ENCODE data around the gene RNF220. TPM values are rescaled to one million over a fixed set of nuclear protein-coding genes. Genes with fewer than 3 reads are reported as not detected.
A peak's percentile ranks its signal among the peaks of the same experiment; 100 is the strongest.

The RNF220 gene
- total RNA-seq, 1 experiment from 2014 or later, result 128 TPM

DNA sequence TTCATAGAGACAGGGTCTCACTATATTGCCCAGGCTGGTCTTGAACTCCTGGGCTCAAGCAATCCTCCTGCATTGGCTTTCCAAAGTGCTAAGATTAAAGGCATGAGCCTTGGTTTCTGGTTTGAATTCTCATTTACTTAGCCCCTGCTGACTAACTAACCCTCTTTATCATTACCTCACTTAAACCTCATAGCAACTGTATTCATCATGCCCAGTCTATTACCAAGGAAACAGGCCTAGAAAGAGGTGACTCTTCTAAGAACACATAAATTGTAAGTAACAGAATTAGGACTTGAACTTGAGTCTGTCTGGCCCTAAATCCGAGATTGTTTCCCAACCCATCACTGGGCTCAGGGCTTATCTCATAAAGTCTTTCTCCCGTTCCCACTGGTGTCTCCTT lies 225.1 kb downstream of the RNF220 start:
- Mint-ChIP-seq H3K27me3 (ENCODE audit: low read depth) (no peaks in the 10 kb centered on the region), H3K9me3 (no peaks in the 10 kb centered on the region), H3K4me1 (peaks cover 26% of the 10 kb centered on the region), H3K4me3 (peak overlapping the region; percentile 80), H3K36me3 (peaks cover 20% of the 10 kb centered on the region), H3K27ac (no peak overlapping the region; the same call in 1 of the 2 replicates)
- ChIA-PET POLR2A (no interaction called here), CTCF (interaction anchor here (3.7 kb wide), 1 partner anchor 21 kb away, joined by 30 read pairs; no protein-coding TSS in a partner anchor)
- ATAC-seq (no peak), DNase-seq (ENCODE audit: low spot score) (no peak)
- TF ChIP-seq EMX1 (CRISPR knock-in tag; IDR thresholded peaks at IDR 0.05) (no peak), SMAD4 (CRISPR knock-in tag; IDR thresholded peaks at IDR 0.05) (no peak), RORB (CRISPR knock-in tag; IDR thresholded peaks at IDR 0.05) (no peak), MYBL2 (CRISPR knock-in tag; IDR thresholded peaks at IDR 0.05) (no peak), JAZF1 (CRISPR knock-in tag; IDR thresholded peaks at IDR 0.05) (no peak), MXD4 (CRISPR knock-in tag; IDR thresholded peaks at IDR 0.05; ENCODE audit: borderline replicate concordance) (no peak), SMAD3 (CRISPR knock-in tag; IDR thresholded peaks at IDR 0.05; ENCODE audit: borderline replicate concordance) (no peak), NR2C2 (CRISPR knock-in tag; IDR thresholded peaks at IDR 0.05) (no peak), TEAD1 (CRISPR knock-in tag; IDR thresholded peaks at IDR 0.05) (no peak), RELA (CRISPR knock-in tag; IDR thresholded peaks at IDR 0.05; ENCODE audit: borderline replicate concordance) (no peak), GTF2I (CRISPR knock-in tag; conservative IDR thresholded peaks at IDR 0.05) (no peak), ETV6 (CRISPR knock-in tag; IDR thresholded peaks at IDR 0.05) (no peak), ZNF317 (CRISPR knock-in tag; IDR thresholded peaks at IDR 0.05; ENCODE audit: borderline replicate concordance, low read depth) (no peak)
- TF ChIP-seq, protein P1, sequence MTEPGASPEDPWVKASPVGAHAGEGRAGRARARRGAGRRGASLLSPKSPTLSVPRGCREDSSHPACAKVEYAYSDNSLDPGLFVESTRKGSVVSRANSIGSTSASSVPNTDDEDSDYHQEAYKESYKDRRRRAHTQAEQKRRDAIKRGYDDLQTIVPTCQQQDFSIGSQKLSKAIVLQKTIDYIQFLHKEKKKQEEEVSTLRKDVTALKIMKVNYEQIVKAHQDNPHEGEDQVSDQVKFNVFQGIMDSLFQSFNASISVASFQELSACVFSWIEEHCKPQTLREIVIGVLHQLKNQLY (CRISPR knock-in tag; IDR thresholded peaks at IDR 0.05), result no peak
- TF ChIP-seq, protein P2, sequence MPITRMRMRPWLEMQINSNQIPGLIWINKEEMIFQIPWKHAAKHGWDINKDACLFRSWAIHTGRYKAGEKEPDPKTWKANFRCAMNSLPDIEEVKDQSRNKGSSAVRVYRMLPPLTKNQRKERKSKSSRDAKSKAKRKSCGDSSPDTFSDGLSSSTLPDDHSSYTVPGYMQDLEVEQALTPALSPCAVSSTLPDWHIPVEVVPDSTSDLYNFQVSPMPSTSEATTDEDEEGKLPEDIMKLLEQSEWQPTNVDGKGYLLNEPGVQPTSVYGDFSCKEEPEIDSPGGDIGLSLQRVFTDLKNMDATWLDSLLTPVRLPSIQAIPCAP (CRISPR knock-in tag; IDR thresholded peaks at IDR 0.05), result no peak
- TF ChIP-seq, protein P3, sequence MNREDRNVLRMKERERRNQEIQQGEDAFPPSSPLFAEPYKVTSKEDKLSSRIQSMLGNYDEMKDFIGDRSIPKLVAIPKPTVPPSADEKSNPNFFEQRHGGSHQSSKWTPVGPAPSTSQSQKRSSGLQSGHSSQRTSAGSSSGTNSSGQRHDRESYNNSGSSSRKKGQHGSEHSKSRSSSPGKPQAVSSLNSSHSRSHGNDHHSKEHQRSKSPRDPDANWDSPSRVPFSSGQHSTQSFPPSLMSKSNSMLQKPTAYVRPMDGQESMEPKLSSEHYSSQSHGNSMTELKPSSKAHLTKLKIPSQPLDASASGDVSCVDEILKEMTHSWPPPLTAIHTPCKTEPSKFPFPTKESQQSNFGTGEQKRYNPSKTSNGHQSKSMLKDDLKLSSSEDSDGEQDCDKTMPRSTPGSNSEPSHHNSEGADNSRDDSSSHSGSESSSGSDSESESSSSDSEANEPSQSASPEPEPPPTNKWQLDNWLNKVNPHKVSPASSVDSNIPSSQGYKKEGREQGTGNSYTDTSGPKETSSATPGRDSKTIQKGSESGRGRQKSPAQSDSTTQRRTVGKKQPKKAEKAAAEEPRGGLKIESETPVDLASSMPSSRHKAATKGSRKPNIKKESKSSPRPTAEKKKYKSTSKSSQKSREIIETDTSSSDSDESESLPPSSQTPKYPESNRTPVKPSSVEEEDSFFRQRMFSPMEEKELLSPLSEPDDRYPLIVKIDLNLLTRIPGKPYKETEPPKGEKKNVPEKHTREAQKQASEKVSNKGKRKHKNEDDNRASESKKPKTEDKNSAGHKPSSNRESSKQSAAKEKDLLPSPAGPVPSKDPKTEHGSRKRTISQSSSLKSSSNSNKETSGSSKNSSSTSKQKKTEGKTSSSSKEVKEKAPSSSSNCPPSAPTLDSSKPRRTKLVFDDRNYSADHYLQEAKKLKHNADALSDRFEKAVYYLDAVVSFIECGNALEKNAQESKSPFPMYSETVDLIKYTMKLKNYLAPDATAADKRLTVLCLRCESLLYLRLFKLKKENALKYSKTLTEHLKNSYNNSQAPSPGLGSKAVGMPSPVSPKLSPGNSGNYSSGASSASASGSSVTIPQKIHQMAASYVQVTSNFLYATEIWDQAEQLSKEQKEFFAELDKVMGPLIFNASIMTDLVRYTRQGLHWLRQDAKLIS (CRISPR knock-in tag; IDR thresholded peaks at IDR 0.05; ENCODE audit: borderline replicate concordance), result no peak
- TF ChIP-seq, protein P4, sequence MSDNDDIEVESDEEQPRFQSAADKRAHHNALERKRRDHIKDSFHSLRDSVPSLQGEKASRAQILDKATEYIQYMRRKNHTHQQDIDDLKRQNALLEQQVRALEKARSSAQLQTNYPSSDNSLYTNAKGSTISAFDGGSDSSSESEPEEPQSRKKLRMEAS (CRISPR knock-in tag; IDR thresholded peaks at IDR 0.05), result no peak
- TF ChIP-seq, protein P5, sequence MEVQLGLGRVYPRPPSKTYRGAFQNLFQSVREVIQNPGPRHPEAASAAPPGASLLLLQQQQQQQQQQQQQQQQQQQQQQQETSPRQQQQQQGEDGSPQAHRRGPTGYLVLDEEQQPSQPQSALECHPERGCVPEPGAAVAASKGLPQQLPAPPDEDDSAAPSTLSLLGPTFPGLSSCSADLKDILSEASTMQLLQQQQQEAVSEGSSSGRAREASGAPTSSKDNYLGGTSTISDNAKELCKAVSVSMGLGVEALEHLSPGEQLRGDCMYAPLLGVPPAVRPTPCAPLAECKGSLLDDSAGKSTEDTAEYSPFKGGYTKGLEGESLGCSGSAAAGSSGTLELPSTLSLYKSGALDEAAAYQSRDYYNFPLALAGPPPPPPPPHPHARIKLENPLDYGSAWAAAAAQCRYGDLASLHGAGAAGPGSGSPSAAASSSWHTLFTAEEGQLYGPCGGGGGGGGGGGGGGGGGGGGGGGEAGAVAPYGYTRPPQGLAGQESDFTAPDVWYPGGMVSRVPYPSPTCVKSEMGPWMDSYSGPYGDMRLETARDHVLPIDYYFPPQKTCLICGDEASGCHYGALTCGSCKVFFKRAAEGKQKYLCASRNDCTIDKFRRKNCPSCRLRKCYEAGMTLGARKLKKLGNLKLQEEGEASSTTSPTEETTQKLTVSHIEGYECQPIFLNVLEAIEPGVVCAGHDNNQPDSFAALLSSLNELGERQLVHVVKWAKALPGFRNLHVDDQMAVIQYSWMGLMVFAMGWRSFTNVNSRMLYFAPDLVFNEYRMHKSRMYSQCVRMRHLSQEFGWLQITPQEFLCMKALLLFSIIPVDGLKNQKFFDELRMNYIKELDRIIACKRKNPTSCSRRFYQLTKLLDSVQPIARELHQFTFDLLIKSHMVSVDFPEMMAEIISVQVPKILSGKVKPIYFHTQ (CRISPR knock-in tag; IDR thresholded peaks at IDR 0.05), result no peak
- TF ChIP-seq, protein P6, sequence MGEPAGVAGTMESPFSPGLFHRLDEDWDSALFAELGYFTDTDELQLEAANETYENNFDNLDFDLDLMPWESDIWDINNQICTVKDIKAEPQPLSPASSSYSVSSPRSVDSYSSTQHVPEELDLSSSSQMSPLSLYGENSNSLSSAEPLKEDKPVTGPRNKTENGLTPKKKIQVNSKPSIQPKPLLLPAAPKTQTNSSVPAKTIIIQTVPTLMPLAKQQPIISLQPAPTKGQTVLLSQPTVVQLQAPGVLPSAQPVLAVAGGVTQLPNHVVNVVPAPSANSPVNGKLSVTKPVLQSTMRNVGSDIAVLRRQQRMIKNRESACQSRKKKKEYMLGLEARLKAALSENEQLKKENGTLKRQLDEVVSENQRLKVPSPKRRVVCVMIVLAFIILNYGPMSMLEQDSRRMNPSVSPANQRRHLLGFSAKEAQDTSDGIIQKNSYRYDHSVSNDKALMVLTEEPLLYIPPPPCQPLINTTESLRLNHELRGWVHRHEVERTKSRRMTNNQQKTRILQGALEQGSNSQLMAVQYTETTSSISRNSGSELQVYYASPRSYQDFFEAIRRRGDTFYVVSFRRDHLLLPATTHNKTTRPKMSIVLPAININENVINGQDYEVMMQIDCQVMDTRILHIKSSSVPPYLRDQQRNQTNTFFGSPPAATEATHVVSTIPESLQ (CRISPR knock-in tag; IDR thresholded peaks at IDR 0.05), result no peak
- TF ChIP-seq, protein P7, sequence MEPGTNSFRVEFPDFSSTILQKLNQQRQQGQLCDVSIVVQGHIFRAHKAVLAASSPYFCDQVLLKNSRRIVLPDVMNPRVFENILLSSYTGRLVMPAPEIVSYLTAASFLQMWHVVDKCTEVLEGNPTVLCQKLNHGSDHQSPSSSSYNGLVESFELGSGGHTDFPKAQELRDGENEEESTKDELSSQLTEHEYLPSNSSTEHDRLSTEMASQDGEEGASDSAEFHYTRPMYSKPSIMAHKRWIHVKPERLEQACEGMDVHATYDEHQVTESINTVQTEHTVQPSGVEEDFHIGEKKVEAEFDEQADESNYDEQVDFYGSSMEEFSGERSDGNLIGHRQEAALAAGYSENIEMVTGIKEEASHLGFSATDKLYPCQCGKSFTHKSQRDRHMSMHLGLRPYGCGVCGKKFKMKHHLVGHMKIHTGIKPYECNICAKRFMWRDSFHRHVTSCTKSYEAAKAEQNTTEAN (CRISPR knock-in tag; IDR thresholded peaks at IDR 0.05), result no peak

Measured in WTC11 (cell line).